GM12878 (cell line): ENCODE measurements around the gene NRDE2. TPM values are rescaled to one million over a fixed set of nuclear protein-coding genes. Genes with fewer than 3 reads are reported as not detected.

Source experiments
- ATAC-seq: fragments of 200-7000 bp; cut with Tn5 transposase; 3 replicates; pipeline ENCODE4 v1.9.1; 2020; ENCODE audit warnings: mild to moderate bottlenecking, moderate library complexity
- BruUV-seq: library from RNA; stranded (reverse); fragments of 400-500 nt; replicated peaks from 2 replicates; lab custom pipeline; 2021; lab: Mats Ljungman, UMichigan
- CTCF ChIA-PET: fragments of 300-600 bp; sonication (Branson Sonifier 250); formaldehyde crosslinking; extraction: SDS; loops from one replicate; lab custom pipeline; 2021; ENCODE audit warnings: inconsistent platforms; lab: Yijun Ruan, JAX
- POLR2A ChIA-PET: fragments of 350-600 bp; formaldehyde crosslinking; extraction: SDS; loops from one replicate; lab custom pipeline; 2021; ENCODE audit warnings: inconsistent platforms; lab: Charles Lee
- RAD21 ChIA-PET: fragments of 300-600 bp; sonication (Branson Sonifier 250); formaldehyde crosslinking; loops from one replicate; lab custom pipeline; 2023; ENCODE audit warnings: antibody characterized with exemption; ENCODE audit not compliant: unreplicated experiment; lab: Charles Lee
- SMC1A ChIA-PET: fragments of 300-600 bp; sonication (Branson Sonifier 250); formaldehyde crosslinking; loops from one replicate; lab custom pipeline; 2023; ENCODE audit not compliant: unreplicated experiment, uncharacterized antibody; lab: Charles Lee
- DNase-seq: peaks from one replicate; pipeline ENCODE4 v3.0.0-alpha.2; 2011; ENCODE audit warnings: low read depth, low spot score
- FAIRE-seq: peaks from 3 replicates; lab custom pipeline; 2011; peaks lifted over from hg19 to GRCh38; lab: Jason Lieb, UNC
- H2AFZ ChIP-seq: 2 replicates; pipeline ENCODE4 v1.6.0; 2011; ENCODE audit warnings: low read depth, low read length, control low read depth; ENCODE audit not compliant: control insufficient read depth
- H3K27ac ChIP-seq: 2 replicates; pipeline ENCODE4 v1.5.1; 2011; ENCODE audit warnings: control low read depth; ENCODE audit not compliant: control insufficient read depth, insufficient read depth
- H3K27me3 ChIP-seq, 2 experiments: replicated peaks in 1 of 2; 2 replicates each; pipeline versions ENCODE4 v1.6.0 to v1.6.1; 2011; ENCODE audit warnings: low read length in 1 of 2; ENCODE audit not compliant: control insufficient read depth in 2 of 2, insufficient read depth in 2 of 2
- H3K36me3 ChIP-seq, 2 experiments: 2 replicates each; pipeline ENCODE4 v1.5.1; 2011; ENCODE audit warnings: low read length in 1 of 2; ENCODE audit not compliant: control insufficient read depth in 2 of 2, insufficient read depth in 2 of 2
- H3K4me1 ChIP-seq: 2 replicates; pipeline ENCODE4 v1.6.1; 2011; ENCODE audit warnings: mild to moderate bottlenecking, low read length, moderate library complexity, mixed read lengths; ENCODE audit not compliant: control insufficient read depth, insufficient read depth
- H3K4me2 ChIP-seq: 2 replicates; pipeline ENCODE4 v1.6.0; 2011; ENCODE audit warnings: control low read depth; ENCODE audit not compliant: control insufficient read depth, insufficient read depth
- H3K4me3 ChIP-seq: fragments of 200-600 bp; sonication (generic); 2 replicates; pipeline ENCODE4 v1.5.1; 2016
- H3K79me2 ChIP-seq: 2 replicates; pipeline ENCODE4 v1.6.0; 2011; ENCODE audit warnings: low read length; ENCODE audit not compliant: control insufficient read depth, insufficient read depth
- H3K9ac ChIP-seq: 2 replicates; pipeline ENCODE4 v1.8.0; 2011; ENCODE audit warnings: low read length, control low read depth, mixed read lengths; ENCODE audit not compliant: control insufficient read depth, insufficient read depth
- H3K9me3 ChIP-seq: replicated peaks from 3 replicates; pipeline ENCODE4 v1.5.1; 2011; ENCODE audit warnings: mild to moderate bottlenecking, low read length; ENCODE audit not compliant: control insufficient read depth, insufficient read depth
- H4K20me1 ChIP-seq: 2 replicates; pipeline ENCODE4 v1.6.0; 2011; ENCODE audit not compliant: control insufficient read depth, insufficient read depth
- HDAC6 ChIP-seq: fragments of 200-600 bp; sonication (generic); IDR thresholded peaks from one replicate; pipeline ENCODE4 v1.8.0; 2017; ENCODE audit warnings: antibody characterized with exemption; ENCODE audit not compliant: unreplicated experiment
- JUND ChIP-seq: IDR thresholded peaks from 2 replicates; pipeline ENCODE4 v1.6.1; 2012; ENCODE audit warnings: low read depth, mild to moderate bottlenecking, low read length, improper control_type of control experiment, moderate library complexity
- KLF5 ChIP-seq: fragments of 450-650 bp; IDR thresholded peaks from 2 replicates; pipeline ENCODE4 v1.6.1; 2014; ENCODE audit warnings: mild to moderate bottlenecking; ENCODE audit not compliant: partially characterized antibody
- MXI1 ChIP-seq: fragments of 150-350 bp; IDR thresholded peaks from 2 replicates; pipeline ENCODE4 v1.6.1; 2011; ENCODE audit warnings: low read depth, mild to moderate bottlenecking, inconsistent platforms, low read length, improper control_type of control experiment
- SPI1 ChIP-seq: IDR thresholded peaks from 2 replicates; pipeline ENCODE4 v1.6.1; 2011; ENCODE audit warnings: low read depth, mild to moderate bottlenecking, low read length, moderate library complexity, borderline replicate concordance; ENCODE audit not compliant: insufficient read depth
- WGBS: methylation state at CpG from one replicate; pipeline ENCODE4 v1.1.6; 2016; ENCODE audit warnings: low lambda C conversion rate; ENCODE audit not compliant: insufficient replicate concordance, insufficient coverage; ENCODE audit errors: missing lambda C conversion rate; 5-methylcytosine and 5-hydroxymethylcytosine counted together
- in situ Hi-C: fragments of 300-500 bp; cut with MboI; formaldehyde crosslinking; loops from 9 replicates; pipeline ENCODE4 v1.14.3; 2018; ENCODE audit warnings: mixed read lengths
- intact Hi-C: fragments of 100-400 bp; cut with micrococcal nuclease; formaldehyde crosslinking; loops from one replicate; pipeline ENCODE4 v1.14.2; 2022; ENCODE audit not compliant: unreplicated experiment
- polyA plus RNA-seq, 11 experiments: library from polyadenylated mRNA; depleted of rRNA in 4 of 11; unstranded in 6 of 11; stranded (reverse) in 5 of 11; fragments of >200 nt; fragmentation: Nextera tagmentation in 4 of 11; fragmentation: Illumina TruSeq in 1 of 11; extraction: Ambion mirVana in 4 of 11; extraction: Trizol in 1 of 11; gene quantifications; 1 replicate in 1 of 11; 2 replicates in 10 of 11; pipeline versions ENCODE4 v1.2.1 to v1.2.3, GENCODE V29; 2011 to 2016; ENCODE audit warnings: inconsistent platforms in 2 of 11, missing spikeins in 2 of 11, low read depth in 1 of 11
- total RNA-seq, 4 experiments: library from RNA; depleted of rRNA in 3 of 4; stranded (reverse); fragments of >200 nt in 3 of 4; fragmentation: Illumina TruSeq in 1 of 4; extraction: Trizol in 1 of 4; gene quantifications; 2 replicates each; pipeline versions ENCODE4 v1.2.1 to v1.2.3, GENCODE V29; 2013 to 2021
- TF ChIP-seq, protein P1 (sequence below): fragments of 450-650 bp; IDR thresholded peaks from 2 replicates; pipeline ENCODE4 v1.6.1; 2018; ENCODE audit warnings: borderline replicate concordance, mild to moderate bottlenecking; ENCODE audit not compliant: partially characterized antibody
- TF ChIP-seq, protein P2 (sequence below), 3 experiments: IDR thresholded peaks in 2 of 3; conservative IDR thresholded peaks in 1 of 3; 2 replicates each; pipeline ENCODE4 v1.5.1; 2011; ENCODE audit warnings: low read depth in 3 of 3, low read length in 3 of 3, mild to moderate bottlenecking in 3 of 3, control low read depth in 2 of 3, moderate library complexity in 2 of 3, inconsistent platforms in 1 of 3, mixed read lengths in 1 of 3; ENCODE audit not compliant: control insufficient read depth in 2 of 3, insufficient read depth in 1 of 3; ENCODE audit errors: extremely low read depth in 1 of 3
- TF ChIP-seq, protein P3 (sequence below): fragments of 450-650 bp; IDR thresholded peaks from 2 replicates; pipeline ENCODE4 v1.6.1; 2014; ENCODE audit warnings: mild to moderate bottlenecking
- TF ChIP-seq, protein P4 (sequence below): fragments of 450-650 bp; IDR thresholded peaks from 2 replicates; pipeline ENCODE4 v1.6.1; 2017; ENCODE audit warnings: mild to moderate bottlenecking, moderate library complexity
- TF ChIP-seq, protein P5 (sequence below): fragments of 450-650 bp; formaldehyde crosslinking; IDR thresholded peaks from 2 replicates; pipeline ENCODE4 v1.5.0; 2022; ENCODE audit warnings: mild to moderate bottlenecking, missing genetic modification characterization

The NRDE2 gene
- total and polyA plus RNA-seq, 10 of the 15 experiments (the other 5 are each of a cell fraction or from before 2014, with no cell fraction given), result 8.3 to 21.0 (median 13.8) TPM

DNA sequence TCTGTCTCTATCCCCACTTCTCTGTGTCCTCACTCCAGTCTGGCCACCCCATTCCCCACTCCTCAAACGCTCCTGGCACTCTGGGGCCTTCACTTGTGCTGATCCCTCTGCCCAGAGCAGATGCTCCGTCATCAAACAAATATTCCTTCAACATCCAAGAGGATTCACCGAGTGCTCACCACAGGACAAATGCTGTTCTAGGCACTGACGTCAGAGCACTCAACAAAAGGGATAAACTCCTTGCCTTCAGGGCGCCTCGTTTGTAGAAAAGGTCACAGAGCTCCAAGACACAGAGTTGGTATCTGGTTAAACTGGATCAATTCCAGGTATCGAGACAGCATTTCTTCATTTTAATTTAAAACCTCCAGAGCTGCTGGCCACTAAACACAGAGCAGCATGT is 40.0 kb downstream of the NRDE2 start:
- no TSS peak for BruUV-seq
- CTCF ChIA-PET, result no interaction called here
- H3K9me3 ChIP-seq, result no peaks in the 10 kb centered on the region
- TF ChIP-seq, protein P1, sequence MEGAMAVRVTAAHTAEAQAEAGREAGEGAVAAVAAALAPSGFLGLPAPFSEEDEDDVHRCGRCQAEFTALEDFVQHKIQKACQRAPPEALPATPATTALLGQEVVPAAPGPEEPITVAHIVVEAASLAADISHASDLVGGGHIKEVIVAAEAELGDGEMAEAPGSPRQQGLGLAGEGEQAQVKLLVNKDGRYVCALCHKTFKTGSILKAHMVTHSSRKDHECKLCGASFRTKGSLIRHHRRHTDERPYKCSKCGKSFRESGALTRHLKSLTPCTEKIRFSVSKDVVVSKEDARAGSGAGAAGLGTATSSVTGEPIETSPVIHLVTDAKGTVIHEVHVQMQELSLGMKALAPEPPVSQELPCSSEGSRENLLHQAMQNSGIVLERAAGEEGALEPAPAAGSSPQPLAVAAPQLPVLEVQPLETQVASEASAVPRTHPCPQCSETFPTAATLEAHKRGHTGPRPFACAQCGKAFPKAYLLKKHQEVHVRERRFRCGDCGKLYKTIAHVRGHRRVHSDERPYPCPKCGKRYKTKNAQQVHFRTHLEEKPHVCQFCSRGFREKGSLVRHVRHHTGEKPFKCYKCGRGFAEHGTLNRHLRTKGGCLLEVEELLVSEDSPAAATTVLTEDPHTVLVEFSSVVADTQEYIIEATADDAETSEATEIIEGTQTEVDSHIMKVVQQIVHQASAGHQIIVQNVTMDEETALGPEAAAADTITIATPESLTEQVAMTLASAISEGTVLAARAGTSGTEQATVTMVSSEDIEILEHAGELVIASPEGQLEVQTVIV, result no peak
- TF ChIP-seq MXI1, result no peak
- no peak for TF ChIP-seq KLF5
- TF ChIP-seq HDAC6, result no peak
- TF ChIP-seq, protein P2, sequence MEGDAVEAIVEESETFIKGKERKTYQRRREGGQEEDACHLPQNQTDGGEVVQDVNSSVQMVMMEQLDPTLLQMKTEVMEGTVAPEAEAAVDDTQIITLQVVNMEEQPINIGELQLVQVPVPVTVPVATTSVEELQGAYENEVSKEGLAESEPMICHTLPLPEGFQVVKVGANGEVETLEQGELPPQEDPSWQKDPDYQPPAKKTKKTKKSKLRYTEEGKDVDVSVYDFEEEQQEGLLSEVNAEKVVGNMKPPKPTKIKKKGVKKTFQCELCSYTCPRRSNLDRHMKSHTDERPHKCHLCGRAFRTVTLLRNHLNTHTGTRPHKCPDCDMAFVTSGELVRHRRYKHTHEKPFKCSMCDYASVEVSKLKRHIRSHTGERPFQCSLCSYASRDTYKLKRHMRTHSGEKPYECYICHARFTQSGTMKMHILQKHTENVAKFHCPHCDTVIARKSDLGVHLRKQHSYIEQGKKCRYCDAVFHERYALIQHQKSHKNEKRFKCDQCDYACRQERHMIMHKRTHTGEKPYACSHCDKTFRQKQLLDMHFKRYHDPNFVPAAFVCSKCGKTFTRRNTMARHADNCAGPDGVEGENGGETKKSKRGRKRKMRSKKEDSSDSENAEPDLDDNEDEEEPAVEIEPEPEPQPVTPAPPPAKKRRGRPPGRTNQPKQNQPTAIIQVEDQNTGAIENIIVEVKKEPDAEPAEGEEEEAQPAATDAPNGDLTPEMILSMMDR (IDR thresholded peaks at IDR 0.05 in 2 of 3, conservative IDR thresholded peaks at IDR 0.05 in 1 of 3; ENCODE audit: control insufficient read depth in 2 of 3, extremely low read depth in 1 of 3, insufficient read depth in 1 of 3, low read depth in 3 of 3, low read length in 3 of 3), result no peak
- no peak for TF ChIP-seq JUND
- TF ChIP-seq SPI1, result no peak
- TF ChIP-seq, protein P3, sequence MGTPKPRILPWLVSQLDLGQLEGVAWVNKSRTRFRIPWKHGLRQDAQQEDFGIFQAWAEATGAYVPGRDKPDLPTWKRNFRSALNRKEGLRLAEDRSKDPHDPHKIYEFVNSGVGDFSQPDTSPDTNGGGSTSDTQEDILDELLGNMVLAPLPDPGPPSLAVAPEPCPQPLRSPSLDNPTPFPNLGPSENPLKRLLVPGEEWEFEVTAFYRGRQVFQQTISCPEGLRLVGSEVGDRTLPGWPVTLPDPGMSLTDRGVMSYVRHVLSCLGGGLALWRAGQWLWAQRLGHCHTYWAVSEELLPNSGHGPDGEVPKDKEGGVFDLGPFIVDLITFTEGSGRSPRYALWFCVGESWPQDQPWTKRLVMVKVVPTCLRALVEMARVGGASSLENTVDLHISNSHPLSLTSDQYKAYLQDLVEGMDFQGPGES, result no peak
- TF ChIP-seq, protein P4, sequence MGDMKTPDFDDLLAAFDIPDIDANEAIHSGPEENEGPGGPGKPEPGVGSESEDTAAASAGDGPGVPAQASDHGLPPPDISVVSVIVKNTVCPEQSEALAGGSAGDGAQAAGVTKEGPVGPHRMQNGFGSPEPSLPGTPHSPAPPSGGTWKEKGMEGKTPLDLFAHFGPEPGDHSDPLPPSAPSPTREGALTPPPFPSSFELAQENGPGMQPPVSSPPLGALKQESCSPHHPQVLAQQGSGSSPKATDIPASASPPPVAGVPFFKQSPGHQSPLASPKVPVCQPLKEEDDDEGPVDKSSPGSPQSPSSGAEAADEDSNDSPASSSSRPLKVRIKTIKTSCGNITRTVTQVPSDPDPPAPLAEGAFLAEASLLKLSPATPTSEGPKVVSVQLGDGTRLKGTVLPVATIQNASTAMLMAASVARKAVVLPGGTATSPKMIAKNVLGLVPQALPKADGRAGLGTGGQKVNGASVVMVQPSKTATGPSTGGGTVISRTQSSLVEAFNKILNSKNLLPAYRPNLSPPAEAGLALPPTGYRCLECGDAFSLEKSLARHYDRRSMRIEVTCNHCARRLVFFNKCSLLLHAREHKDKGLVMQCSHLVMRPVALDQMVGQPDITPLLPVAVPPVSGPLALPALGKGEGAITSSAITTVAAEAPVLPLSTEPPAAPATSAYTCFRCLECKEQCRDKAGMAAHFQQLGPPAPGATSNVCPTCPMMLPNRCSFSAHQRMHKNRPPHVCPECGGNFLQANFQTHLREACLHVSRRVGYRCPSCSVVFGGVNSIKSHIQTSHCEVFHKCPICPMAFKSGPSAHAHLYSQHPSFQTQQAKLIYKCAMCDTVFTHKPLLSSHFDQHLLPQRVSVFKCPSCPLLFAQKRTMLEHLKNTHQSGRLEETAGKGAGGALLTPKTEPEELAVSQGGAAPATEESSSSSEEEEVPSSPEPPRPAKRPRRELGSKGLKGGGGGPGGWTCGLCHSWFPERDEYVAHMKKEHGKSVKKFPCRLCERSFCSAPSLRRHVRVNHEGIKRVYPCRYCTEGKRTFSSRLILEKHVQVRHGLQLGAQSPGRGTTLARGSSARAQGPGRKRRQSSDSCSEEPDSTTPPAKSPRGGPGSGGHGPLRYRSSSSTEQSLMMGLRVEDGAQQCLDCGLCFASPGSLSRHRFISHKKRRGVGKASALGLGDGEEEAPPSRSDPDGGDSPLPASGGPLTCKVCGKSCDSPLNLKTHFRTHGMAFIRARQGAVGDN, result no peak
- TF ChIP-seq, protein P5, sequence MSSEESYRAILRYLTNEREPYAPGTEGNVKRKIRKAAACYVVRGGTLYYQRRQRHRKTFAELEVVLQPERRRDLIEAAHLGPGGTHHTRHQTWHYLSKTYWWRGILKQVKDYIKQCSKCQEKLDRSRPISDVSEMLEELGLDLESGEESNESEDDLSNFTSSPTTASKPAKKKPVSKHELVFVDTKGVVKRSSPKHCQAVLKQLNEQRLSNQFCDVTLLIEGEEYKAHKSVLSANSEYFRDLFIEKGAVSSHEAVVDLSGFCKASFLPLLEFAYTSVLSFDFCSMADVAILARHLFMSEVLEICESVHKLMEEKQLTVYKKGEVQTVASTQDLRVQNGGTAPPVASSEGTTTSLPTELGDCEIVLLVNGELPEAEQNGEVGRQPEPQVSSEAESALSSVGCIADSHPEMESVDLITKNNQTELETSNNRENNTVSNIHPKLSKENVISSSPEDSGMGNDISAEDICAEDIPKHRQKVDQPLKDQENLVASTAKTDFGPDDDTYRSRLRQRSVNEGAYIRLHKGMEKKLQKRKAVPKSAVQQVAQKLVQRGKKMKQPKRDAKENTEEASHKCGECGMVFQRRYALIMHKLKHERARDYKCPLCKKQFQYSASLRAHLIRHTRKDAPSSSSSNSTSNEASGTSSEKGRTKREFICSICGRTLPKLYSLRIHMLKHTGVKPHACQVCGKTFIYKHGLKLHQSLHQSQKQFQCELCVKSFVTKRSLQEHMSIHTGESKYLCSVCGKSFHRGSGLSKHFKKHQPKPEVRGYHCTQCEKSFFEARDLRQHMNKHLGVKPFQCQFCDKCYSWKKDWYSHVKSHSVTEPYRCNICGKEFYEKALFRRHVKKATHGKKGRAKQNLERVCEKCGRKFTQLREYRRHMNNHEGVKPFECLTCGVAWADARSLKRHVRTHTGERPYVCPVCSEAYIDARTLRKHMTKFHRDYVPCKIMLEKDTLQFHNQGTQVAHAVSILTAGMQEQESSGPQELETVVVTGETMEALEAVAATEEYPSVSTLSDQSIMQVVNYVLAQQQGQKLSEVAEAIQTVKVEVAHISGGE (CRISPR knock-in tag), result no peak

More for the DNA sequence above, 40.0 kb downstream of the NRDE2 start:
- Histone ChIP-seq H4K20me1 (no peaks in the 10 kb centered on the region; the same call in 1 of the 2 replicates), H3K4me2 (no peak overlapping the region), H3K27me3 (no peaks in the 10 kb centered on the region), H3K4me1 (no peaks in the 10 kb centered on the region), H3K36me3 (peaks cover 16 to 29% of the 10 kb centered on the region in 2 experiments), H3K79me2 (no peaks in the 10 kb centered on the region), H2AFZ (no peak overlapping the region), H3K9ac (no peak overlapping the region), H3K4me3 (no peak overlapping the region), H3K27ac (no peak overlapping the region)
- ATAC-seq (no peak), FAIRE-seq (no peak), DNase-seq (no peak)
- WGBS, result 83% methylated on average over 7 of the region's 7 CpGs
- intact Hi-C loops (no loop called here), in situ Hi-C loops (no loop called here)
- POLR2A ChIA-PET, result no interaction called here
- RAD21 ChIA-PET, result no interaction called here
- SMC1A ChIA-PET, result interaction anchor here (1.4 kb wide), 1 partner anchor 9 kb away, joined by 3 read pairs; no protein-coding TSS in a partner anchor
